ENCODE data around the gene TADA3. TPM values are rescaled to one million over a fixed set of nuclear protein-coding genes. Genes with fewer than 3 reads are reported as not detected.

The TADA3 gene
- total RNA-seq, 1 experiment from 2014 or later, result 68.7 TPM

GRCh38 chr3:9809615-9810432 is 17.6 kb upstream of the TADA3 start, which contains the start of gene TTLL3:
TTLL3 (plus strand) TSS chr3:9810262; CDS start chr3:9810662, 400 bp downstream.
- peak; percentile 59 for DNase-seq (ENCODE audit: low spot score)

GRCh38 chr3:9809239-9809614 is 17.0 kb upstream of the TADA3 start:
- DNase-seq (ENCODE audit: low spot score), result no peak

- DNase-seq (ENCODE audit: low spot score), result peak; percentile 59
Measured at GRCh38 chr3:9808345-9809037, 16.2 kb upstream of the TADA3 start.

- DNase-seq (ENCODE audit: low spot score), result no peak
Measured at GRCh38 chr3:9807981-9808344, 15.7 kb upstream of the TADA3 start.

- DNase-seq (ENCODE audit: low spot score), result no peak
Measured at GRCh38 chr3:9806688-9807589, 14.7 kb upstream of the TADA3 start.

- no peak for DNase-seq (ENCODE audit: low spot score)
Measured at GRCh38 chr3:9806137-9806536, 13.9 kb upstream of the TADA3 start.

GRCh38 chr3:9804996-9805395 is 12.7 kb upstream of the TADA3 start:
- no peak for DNase-seq (ENCODE audit: low spot score)

GRCh38 chr3:9803494-9803893 is 11.2 kb upstream of the TADA3 start:
- no peak for DNase-seq (ENCODE audit: low spot score)

GRCh38 chr3:9800529-9800928 is 8.3 kb upstream of the TADA3 start:
- no peak for DNase-seq (ENCODE audit: low spot score)

- no peak for DNase-seq (ENCODE audit: low spot score)
Measured at GRCh38 chr3:9797196-9797945, 5.1 kb upstream of the TADA3 start.

- no peak for DNase-seq (ENCODE audit: low spot score)
Measured at GRCh38 chr3:9795207-9795606, 2.9 kb upstream of the TADA3 start.

GRCh38 chr3:9794400-9794799 is 2.1 kb upstream of the TADA3 start:
- DNase-seq (ENCODE audit: low spot score), result no peak

- DNase-seq (ENCODE audit: low spot score), result peak; percentile 54
Measured at GRCh38 chr3:9793161-9793781, 998 bp upstream of the TADA3 start.

- no peak for DNase-seq (ENCODE audit: low spot score)
Measured at GRCh38 chr3:9791790-9792404, 376 bp downstream of the TADA3 start.

- DNase-seq (ENCODE audit: low spot score), result no peak
Measured at GRCh38 chr3:9791127-9791526, 1.1 kb downstream of the TADA3 start.

GRCh38 chr3:9787714-9788113 is 4.6 kb downstream of the TADA3 start:
- DNase-seq (ENCODE audit: low spot score), result no peak

- DNase-seq (ENCODE audit: low spot score), result no peak
Measured at GRCh38 chr3:9786825-9787669, 5.2 kb downstream of the TADA3 start.

- no peak for DNase-seq (ENCODE audit: low spot score)
Measured at GRCh38 chr3:9786209-9786739, 6.0 kb downstream of the TADA3 start.

- no peak for DNase-seq (ENCODE audit: low spot score)
Measured at GRCh38 chr3:9785602-9786001, 6.7 kb downstream of the TADA3 start.
